Epithelial cell of umbilical artery (primary cell): Measurements from ENCODE around the gene ARAP1. TPM values are rescaled to one million over a fixed set of nuclear protein-coding genes. Genes with fewer than 3 reads are reported as not detected.

ENCODE experiments used
- total RNA-seq: library from RNA; depleted of rRNA; stranded (reverse); fragments of >200 nt; gene quantifications from 2 replicates; pipeline ENCODE4 v1.2.3, GENCODE V29; 2014

ARAP1 gene
- total RNA-seq = 44.2 and 70.5 TPM in 2 replicates

GRCh38 chr11:72752088-72752914, at the start of gene ARAP1:
Gene ARAP1, minus strand, starts transcription at chr11:72752408. Its CDS starts 25,280 bp downstream, at chr11:72727128.

GRCh38 chr11:72793425-72794367, 41.5 kb upstream of the ARAP1 start, which contains the start of gene STARD10:
Gene STARD10, minus strand, starts transcription at chr11:72794047. Its CDS starts 12,866 bp downstream, at chr11:72781181.

GRCh38 chr11:72673943-72674828, 78.0 kb downstream of the ARAP1 start, which contains the start of gene PDE2A:
Gene PDE2A, minus strand, starts transcription at chr11:72674422. Its CDS starts 215 bp downstream, at chr11:72674207.

Other genes starting within 250 kb of the ARAP1 start
- gene PDE2A, start 78.0 kb downstream of the ARAP1 start, total RNA-seq = 1.4 and 5.5 TPM in 2 replicates
- 19.8 and 25.7 TPM in 2 replicates for gene STARD10, start 41.6 kb upstream of the ARAP1 start, total RNA-seq
- gene ATG16L2, start 62.0 kb upstream of the ARAP1 start, total RNA-seq = 8.1 and 13.7 TPM in 2 replicates